ENCODE measurements around the gene MCC.

The MCC gene

DNA sequence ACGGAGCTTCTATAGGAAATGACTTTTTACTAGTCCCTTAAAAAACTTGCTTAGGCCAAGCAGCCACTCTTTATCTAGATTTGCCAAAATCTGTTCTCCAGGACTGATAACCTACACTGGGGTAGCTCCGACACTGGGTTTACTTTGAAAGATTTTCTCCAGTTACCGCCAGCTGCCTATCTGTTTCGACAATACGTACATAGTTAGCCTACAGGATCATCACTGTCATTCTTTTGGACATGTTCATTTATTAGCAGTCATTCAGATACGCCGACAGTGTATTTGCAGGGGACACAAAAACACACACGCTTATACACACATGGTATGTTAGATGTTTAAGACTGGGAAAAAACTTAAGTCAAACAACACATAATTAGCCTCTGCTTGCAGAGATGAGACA lies 286.0 kb downstream of the MCC start:
- no peak for DNase-seq (ENCODE audit: low read depth in 2 of 2)

DNA sequence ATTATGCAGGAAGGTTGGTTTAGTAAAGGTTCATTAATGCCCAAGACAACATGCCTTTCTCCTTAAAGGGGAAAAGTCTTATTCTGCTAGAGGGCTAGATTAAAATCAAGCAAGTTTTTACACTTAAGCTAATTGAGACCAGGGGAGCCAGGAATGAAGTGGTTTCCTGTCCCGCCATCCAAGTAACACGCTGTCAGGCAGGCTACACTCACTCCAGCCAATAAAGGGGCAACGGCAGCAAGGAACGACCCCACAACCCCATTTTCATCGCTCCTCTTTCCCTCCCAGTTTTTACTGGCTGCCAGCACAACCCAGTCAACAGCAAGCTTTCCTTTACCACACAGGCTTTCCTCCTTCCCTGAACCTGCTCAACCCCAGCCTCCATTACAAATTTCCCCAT lies 286.5 kb downstream of the MCC start:
- DNase-seq (ENCODE audit: low read depth in 2 of 2), result no peak

DNA sequence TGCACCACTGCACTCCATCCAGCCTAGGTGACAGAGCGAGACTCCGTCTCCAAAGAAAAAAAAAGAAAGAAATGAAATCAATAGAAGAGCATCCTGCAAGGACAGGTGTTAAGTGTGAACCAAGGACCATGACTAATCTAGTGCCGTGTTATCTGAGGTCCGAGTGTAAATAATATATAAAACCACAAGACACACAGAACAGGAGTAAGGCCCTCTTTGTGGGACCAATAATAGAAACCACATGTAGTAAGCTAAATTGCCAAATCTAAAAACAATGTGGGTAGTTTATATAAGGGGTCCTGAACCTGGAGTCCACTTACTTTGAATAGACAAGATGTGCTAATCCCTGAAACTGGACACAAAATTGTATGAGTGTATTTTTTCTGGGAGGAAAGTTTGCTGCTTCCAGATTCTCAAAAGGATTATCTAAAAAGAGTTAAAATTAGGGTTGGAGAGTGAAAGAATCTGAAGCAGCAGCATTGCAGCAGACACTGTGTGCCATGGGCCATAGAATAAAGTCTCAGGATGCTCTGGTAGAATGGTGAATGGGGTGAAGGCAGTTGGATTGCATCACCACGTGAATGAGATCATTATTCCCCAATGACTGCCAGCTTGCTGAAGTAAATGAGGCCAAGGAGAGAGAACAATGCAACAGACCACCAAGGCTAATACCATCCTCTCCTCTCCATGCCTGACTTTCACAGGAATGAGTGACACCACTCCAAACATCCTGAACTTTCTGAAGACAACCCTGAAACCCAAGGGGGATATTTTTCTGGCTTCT lies 288.9 kb downstream of the MCC start:
- no peak for DNase-seq (ENCODE audit: low read depth in 2 of 2)

- no peak for DNase-seq (ENCODE audit: low read depth in 2 of 2)
Observed at GRCh38 chr5:113197456-113198200, 290.6 kb downstream of the MCC start.

- no peak for DNase-seq (ENCODE audit: low read depth in 2 of 2)
Observed at GRCh38 chr5:113195771-113196170, 292.5 kb downstream of the MCC start.

- DNase-seq (ENCODE audit: low read depth in 2 of 2), result no peak
Observed at GRCh38 chr5:113195251-113195650, 293.0 kb downstream of the MCC start.

- no peak for DNase-seq (ENCODE audit: low read depth in 2 of 2)
Observed at GRCh38 chr5:113194591-113194990, 293.7 kb downstream of the MCC start.

DNA sequence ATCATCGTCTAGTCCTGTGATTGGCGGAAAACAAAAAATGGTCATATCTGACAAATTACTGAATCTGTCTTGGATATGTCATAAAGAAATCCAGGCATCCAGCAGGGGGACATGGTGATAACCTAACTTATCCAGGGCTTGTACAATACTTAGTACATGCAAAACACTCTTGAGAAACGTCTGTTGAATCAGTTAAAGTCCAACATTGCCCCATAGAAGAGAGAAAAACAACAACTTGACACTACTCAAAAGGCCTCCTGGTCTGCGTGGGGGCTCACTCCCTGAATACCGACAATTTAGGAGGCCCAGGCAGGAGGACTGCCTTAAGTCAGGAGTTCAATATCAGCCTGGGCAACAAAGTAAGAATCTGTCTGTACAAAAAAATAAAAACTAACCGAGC lies 294.1 kb downstream of the MCC start:
- no peak for DNase-seq (ENCODE audit: low read depth in 2 of 2)

DNA sequence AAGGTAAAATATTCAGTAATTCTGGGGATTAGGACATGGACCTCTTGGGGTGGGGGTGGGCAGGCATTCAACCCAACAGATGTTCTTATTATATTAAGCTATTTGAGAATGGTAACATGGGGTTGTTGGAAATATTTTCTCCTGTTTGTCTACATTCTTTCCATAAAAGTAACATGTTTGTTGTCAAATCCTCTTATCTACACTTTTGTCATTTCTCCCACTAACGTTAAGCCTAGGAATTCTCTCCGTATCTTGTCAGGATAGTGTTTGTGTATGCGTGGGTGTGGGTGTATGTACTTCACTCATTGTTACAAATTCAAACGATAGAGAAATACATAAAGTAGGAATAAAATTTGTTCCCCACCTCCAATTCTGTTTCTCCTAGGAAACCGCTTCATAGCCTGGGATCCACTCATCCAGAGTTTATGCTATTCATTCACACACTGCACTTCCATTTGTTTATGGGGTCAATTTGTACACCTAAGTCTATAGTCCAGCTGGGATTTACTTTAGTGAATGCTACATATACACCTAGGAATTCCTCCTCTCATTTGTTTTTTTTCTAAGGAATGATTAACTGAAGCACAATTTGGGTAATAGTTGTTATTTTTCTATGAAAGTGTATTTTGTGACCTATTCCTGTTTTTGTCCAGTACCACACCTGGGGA lies 294.8 kb downstream of the MCC start:
- DNase-seq (ENCODE audit: low read depth in 2 of 2), result no peak

DNA sequence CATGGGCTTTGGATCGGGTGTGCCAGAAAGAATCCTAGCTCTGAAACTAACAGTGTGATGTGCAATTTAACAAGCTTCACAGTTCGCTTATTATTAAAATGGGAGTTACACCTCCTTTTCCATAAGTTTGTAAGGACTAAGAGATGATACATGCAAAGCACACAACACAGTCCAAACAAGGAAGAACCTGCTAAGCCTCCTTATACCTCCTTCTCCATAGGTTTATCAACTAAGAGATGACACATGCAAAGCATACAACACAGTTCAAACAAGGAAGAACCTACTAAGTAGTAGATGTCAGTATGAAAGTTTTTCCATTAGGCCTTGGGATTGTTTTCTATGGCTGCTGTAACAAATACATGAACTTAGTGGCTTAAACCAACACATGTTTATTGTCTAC lies 295.7 kb downstream of the MCC start:
- no peak for DNase-seq (ENCODE audit: low read depth in 2 of 2)

DNA sequence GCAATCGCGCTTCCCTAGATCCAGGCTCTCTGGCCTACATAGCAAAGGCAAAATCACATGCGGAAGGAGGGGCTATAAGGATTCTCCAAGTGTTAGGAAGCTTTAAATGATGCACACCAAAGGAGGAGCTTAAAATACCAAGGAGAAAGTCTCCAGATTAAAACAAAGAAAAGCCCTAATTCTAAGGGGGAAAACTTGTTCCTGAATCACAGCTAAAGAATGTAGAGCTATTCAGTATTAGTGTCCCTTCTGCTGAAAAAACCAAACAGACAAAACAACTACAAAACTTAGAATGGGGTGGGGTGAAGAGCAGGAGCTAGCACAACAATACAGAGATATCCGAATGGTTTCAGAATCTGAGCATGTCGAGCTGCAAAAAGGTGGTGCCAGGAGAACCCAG lies 297.9 kb downstream of the MCC start:
- no peak for DNase-seq (ENCODE audit: low read depth in 2 of 2)

- DNase-seq (ENCODE audit: low read depth in 2 of 2), result no peak
Observed at GRCh38 chr5:113189291-113189690, 299.0 kb downstream of the MCC start.

DNA sequence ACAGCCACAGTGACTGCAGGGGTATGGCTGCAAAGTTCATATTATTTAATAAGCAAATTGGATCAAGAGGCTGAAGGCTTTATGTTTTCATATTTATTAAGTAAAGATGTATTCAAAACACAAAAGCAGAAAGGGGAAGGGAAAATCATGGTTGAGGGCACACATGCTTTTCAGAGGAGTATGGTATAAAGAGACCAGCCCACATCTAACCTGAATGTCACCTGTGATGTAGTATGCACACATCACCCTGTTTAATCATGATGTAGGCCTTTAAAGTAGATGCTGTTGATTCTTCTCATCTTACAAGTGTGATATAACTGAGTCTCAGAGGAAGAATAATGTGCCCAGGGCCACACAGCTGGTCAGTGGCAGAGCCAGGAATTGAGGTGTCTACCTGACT lies 299.8 kb downstream of the MCC start:
- DNase-seq (ENCODE audit: low read depth in 2 of 2), result no peak

- no peak for DNase-seq (ENCODE audit: low read depth in 2 of 2)
Observed at GRCh38 chr5:113187906-113188305, 300.3 kb downstream of the MCC start.

DNA sequence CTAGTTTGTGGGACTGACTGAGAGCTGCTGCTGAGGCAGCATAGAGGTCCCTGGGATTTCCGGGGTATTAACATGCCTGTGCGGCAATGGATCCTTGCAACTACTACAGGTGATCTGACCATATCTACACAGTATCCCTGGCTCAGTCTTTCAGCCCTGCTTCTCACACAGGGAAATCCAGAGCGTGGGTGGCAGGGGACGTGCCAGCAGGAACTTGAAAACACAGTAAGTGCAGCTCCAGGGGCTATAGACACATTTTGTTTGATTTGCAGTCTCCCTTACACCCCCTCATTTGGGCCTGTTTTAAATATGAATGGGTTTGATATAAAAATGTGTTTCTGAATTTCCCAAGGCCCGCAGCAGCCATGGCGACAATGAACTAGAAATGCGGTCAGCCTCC lies 302.2 kb downstream of the MCC start:
- DNase-seq (ENCODE audit: low read depth in 2 of 2), result no peak

GRCh38 chr5:113183694-113184093 lies 304.6 kb downstream of the MCC start:
- DNase-seq (ENCODE audit: low read depth in 2 of 2), result no peak

GRCh38 chr5:113182658-113183344 lies 305.5 kb downstream of the MCC start:
- no peak for DNase-seq (ENCODE audit: low read depth in 2 of 2)

DNA sequence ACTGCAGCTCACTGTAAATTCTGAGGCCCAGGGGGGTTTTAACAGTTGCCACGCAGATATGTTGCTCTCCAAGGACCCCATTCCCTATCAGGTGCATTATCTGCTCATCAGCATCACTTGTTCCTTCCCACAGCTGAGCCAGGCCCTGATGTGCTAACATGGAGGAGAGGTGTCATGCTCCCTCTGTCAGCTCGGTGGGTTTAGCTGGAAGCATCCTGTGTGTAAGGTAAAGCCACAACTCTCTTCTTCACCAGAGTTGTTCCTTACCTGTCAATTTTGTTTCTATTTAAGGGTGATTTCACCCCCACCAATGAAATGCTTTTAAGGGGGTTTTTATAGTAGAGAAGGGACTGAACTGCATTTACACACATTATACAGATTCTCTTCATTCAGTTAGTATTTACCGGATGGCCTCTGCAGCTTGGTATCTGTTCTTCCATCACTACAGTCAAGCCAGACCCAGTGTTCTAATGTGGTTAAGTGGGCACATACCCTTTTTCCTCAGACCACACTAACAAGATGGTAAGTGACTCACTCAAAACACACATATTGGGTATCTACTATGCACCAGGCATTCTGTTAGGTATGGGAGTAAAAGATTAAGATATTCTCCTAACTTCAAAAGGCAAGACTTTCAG lies 306.3 kb downstream of the MCC start:
- no peak for DNase-seq (ENCODE audit: low read depth in 2 of 2)

DNA sequence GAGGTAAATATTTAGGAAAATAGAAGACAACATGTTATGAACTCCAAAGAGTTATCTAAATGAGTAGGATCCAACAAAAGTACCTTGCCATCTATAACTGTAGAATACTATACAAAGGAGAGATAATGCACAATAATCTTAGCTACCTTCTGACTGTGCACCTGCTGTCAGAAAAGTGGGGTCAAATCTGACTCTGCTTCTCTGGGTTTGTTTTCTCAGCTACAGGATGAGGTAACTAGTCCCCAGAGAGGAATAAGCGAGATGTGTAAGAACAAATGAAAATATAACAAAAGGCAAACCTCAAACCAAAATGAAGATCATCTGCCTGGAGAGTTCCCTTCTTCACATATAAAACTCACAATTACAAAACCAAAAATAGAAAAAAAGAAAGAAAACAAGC lies 306.8 kb downstream of the MCC start:
- no peak for DNase-seq (ENCODE audit: low read depth in 2 of 2)

GRCh38 chr5:113179156-113179555 lies 309.1 kb downstream of the MCC start:
- DNase-seq (ENCODE audit: low read depth in 2 of 2), result no peak

GRCh38 chr5:113178073-113178779 lies 310.0 kb downstream of the MCC start:
- DNase-seq (ENCODE audit: low read depth in 2 of 2), result no peak
